Measurements from ENCODE around the gene RACGAP1.

DNA sequence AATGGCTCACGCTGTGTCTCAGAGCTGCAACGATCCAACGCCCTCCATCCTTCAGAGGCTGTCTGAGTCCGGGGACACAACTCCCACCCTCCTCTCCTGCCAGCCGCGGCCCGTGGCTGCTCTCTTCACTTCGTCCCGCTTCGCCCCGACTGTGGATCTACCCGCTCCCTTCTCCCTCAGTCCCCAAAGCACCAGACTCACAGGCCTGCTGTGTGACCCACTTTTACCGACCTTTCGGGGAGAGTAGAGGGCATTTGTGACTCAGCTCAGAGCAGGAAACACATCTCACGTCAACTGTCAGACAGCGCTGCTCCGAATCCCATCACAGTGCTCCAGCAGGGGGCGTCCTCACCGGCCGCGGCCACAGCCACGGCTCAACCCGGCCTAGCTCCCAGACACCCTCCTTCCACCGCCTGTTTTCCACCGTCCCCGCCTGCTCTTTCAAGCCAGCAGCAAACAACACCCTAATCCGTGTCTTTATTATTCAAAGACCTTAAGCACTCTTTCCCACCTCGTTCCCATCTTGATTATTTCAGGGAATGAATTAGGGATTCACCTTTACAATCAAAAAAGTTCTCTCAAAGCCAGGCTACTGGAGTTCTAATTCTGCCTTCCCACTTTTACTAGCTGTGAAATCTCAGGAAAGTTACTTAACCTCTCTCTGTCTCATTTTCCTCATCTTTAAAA lies 79.8 kb downstream of the RACGAP1 start:
- TF ChIP-seq, protein P1, sequence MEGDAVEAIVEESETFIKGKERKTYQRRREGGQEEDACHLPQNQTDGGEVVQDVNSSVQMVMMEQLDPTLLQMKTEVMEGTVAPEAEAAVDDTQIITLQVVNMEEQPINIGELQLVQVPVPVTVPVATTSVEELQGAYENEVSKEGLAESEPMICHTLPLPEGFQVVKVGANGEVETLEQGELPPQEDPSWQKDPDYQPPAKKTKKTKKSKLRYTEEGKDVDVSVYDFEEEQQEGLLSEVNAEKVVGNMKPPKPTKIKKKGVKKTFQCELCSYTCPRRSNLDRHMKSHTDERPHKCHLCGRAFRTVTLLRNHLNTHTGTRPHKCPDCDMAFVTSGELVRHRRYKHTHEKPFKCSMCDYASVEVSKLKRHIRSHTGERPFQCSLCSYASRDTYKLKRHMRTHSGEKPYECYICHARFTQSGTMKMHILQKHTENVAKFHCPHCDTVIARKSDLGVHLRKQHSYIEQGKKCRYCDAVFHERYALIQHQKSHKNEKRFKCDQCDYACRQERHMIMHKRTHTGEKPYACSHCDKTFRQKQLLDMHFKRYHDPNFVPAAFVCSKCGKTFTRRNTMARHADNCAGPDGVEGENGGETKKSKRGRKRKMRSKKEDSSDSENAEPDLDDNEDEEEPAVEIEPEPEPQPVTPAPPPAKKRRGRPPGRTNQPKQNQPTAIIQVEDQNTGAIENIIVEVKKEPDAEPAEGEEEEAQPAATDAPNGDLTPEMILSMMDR (IDR thresholded peaks at IDR 0.05; ENCODE audit: insufficient read depth, low read depth, low read length) = peak; percentile 90
- no peak for TF ChIP-seq EZH2 (IDR thresholded peaks at IDR 0.05; ENCODE audit: insufficient read depth, low read length)

Data from astrocyte (in vitro differentiated cells and primary cell).